NK-92 (cell line): ENCODE results near the gene FAT3.

Source experiments
- DNase-seq: peaks from one replicate; lab custom pipeline; 2025; ENCODE audit not compliant: unreplicated experiment; lab: John Stamatoyannopoulos, UW

Gene FAT3

DNA sequence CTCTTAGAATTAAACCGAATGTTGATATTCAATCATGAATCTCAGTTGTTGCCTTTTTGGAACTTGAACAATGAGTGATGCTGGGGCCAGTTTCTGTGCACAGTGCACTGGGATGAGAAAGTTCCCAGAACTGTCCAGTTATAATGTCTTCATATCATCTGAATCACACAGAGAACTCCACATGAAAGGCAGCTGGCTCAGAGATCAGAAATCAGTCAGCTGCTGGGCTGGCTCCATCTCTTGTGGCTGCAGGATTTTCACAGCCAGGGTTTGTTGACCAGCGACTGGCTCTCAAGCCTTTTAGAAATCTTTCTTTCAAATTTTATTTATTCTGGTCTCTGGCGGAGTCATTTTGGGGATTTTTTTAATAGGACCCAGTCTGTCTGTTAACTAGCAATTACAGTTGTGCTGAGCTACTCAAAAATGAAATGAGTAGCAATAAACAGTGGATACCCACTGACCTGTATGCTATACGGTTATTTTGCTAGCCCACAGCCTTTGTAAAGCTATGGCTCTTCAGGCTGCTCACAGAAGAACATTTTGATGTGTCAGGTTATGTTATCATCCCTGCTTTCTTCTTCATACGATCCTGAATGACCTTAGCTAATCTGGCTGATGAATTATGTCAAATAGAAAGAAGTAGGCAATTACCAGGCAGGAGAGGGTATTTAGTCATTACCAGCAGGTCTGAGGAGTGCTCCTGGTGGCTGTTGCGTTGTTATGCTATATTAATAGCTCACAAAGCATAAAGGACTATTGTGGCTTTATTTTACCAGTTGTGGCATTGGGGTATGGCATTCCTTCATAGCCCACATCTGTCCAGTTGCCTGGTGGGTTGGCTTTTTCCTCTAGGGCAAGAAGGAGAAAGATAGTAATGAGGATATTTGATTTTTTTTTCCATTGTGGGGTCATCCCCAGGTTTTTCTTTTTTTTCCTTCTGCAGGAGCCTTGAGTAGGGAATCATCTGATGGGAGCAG, 3.6 kb downstream of the FAT3 start:
- DNase-seq = no peak

DNA sequence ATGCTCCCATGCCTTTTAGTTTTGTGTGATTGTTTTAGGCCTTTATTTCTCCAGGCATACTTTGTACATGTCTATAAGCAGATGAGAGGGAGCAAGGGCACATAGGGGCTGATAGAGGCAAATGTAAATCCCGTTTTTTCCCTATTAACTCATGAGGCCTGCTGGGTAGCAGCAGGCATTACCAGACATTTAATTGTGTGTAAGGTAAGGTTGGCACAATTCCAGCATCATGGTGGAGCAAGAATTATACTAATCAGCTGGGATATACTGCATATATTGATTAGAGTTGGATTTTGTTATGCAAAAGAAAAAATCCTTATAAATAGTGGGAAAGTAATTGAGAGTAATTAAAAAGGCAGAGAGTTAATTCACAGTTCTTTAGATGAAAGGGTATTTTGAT, 12.2 kb downstream of the FAT3 start:
- DNase-seq = no peak

DNA sequence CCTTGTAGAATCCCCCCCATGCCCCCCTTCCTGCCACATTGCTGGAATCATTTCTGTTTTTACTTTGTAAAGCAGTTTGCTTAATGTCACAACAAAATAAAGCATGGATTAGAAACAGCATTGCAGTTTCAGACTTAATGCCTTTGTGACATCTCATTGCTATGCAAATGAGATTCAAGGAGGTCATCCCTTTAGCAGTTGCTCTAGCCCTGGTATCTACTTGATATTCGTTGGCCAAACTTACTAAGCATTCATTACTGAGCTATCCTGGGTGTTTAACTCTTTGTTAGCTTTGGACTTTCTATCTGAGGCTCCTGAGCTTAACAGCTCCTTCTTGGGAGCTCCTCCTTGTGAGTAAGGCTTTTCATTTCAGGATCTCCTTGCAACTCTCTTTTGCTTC, 16.3 kb downstream of the FAT3 start:
- no peak for DNase-seq

DNA sequence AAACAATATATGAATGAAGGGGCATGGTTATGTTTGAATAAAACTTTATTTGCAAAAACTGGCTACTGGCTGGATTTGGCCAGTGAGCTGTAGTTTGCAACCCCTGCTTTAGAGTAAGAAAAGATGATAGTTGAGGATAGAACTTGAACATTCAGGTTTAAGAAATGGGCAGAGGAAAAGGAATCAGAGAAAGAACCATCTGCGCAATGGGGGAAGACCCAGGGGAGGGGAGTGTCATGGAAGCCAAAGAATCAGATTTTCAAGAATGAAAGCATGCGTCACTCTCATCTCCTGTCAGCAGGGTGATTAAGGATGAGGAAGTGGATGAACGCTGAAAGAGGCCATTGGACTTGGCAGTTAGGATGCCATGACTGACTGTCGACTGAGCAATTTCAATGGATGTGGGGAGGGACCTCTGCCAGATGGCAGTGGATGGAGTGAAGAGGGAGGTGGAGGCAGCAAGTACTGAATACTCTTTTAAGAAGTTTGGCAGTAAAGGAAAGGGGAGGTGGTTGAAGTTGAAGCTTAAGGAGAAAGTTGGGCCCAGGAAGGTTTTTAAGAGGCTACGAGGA, 21.2 kb downstream of the FAT3 start:
- no peak for DNase-seq

DNA sequence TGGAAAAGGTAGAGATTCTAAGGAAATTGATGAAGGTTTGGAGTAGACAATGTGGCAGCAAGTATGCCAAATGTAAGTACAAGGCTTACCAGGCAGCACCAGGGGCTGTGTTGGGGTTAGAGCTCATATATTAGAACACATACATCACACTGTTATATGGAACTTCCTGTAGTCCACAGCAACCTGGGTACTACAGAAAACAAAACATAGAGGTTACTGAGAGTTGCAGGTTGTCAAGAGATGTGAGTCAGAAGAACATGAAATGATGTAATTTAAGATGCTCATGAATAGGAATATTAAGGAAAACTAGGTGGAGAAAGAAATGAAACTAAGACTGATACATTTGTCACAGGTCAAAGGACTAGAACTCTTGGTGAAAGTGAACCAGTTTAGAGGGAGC, 22.0 kb downstream of the FAT3 start:
- no peak for DNase-seq

DNA sequence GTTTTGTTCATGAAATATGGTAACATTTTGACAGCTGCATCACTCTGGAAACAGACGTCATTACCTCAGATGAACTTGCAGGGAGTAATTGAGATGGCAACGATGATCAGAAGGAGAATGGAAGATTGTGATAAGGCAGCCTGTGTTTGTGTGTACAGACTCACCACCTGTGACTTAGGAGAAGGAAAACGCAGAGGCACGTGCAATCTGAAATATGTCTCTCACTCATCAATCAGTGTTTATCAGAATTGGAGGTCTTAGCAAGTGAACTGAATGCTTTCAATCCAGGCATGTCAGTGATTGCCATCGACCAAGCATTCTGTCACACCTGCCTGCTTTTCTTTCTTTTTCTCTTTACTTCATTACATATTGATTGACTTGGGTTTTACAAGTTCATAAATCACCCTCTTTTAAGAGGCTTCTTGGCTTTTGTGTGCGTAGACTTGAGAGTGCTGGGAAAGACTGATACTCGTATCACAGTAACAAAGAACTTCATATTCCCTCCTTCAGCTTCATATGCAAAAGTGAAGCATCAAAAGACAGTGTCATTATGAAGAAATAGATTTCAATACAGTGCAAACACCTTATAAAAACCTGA, 24.6 kb downstream of the FAT3 start:
- DNase-seq = no peak

DNA sequence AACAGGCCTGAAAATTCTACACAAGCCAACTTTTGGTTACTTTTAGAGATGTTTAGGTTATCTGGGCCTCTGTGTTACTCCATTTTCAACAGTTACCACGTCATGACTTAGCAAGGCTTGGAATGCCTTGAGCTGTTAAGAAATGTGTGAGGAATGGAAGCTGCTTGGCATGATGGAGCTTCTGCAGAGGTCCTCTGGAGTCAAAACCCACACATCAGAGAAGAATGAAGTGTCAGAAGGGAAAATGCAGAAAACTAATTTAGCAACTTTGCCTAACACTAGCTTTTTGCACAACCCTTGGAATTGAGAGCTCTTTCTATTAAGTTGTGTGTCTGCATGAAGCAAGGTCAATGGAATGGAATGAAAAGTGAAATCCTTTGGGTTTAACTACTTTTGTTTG, 27.4 kb downstream of the FAT3 start:
- no peak for DNase-seq

DNA sequence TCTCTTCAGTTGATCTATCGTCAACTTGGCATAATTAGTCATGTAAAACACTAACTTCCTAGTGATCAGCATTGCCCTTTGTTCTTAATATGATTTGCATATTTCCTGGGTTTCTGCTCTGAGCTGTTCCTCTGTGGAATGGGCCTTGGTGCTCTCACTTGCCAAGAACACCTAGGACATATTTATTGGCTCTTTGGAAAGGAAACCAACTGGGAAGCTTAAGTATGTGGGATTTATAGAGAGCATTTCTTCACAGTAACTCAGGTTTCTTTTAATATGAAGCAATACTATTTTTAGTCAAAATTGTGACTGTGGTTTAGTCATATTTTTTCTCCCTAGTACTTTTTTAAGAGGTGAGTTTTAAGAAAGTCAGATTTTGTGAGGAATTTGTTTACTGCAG, 28.8 kb downstream of the FAT3 start:
- DNase-seq = no peak

DNA sequence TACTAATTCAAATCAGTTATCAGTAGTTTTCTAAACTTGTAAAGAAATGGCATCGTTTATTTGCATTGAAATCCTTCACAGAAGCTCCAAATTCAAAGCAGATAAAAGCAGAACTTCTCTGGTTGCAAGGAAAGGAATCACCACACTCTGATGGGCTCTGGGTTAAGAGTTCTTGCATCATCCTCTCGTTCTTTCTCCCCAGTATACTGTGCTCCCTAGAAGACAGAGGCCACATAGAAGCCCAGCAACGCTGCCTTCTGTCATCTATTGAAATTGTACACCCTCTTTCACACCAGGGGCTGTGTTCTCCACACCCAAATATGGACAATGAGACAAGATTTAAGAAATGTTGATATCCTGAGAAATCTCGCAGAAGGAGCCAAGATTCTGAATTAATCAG, 29.3 kb downstream of the FAT3 start:
- DNase-seq = no peak

DNA sequence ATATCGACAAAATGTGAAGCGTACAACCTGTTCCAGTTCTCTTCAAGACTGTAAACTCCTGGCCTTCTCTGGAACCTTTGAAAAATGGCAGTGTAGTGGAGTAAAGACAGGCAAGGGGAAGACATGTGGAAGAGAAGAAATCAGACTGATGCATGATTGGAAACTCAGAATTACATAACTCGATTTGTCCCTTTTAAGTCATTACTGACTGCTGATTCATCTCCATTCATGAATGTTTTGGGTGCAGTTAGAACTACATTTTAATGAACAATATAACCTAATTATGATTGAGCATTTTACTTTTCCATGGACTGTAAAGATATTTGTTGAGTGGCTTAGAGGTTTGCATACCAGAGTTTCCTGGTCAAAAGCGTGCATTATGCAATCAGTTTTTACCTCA, 32.9 kb downstream of the FAT3 start:
- DNase-seq = no peak

DNA sequence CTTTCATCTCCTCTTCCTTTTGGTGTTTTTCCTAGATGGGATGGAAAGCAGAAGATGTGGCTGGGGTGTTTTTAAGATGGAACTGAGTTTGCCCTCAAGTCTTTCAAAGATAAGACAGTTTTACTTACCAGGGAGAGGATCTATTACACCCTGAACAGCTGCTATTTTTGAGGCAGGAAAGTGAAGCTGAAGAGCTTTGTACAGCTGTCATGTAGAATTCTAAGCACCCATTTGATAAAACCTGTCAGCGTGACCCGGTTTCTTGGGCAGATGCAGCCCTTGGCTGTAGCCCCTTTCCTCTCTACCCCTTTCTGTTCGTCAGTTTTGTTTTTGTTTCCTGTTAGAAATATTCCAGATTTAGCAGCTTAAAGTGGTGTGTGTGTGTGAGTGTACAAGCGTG, 35.2 kb downstream of the FAT3 start:
- DNase-seq = no peak

DNA sequence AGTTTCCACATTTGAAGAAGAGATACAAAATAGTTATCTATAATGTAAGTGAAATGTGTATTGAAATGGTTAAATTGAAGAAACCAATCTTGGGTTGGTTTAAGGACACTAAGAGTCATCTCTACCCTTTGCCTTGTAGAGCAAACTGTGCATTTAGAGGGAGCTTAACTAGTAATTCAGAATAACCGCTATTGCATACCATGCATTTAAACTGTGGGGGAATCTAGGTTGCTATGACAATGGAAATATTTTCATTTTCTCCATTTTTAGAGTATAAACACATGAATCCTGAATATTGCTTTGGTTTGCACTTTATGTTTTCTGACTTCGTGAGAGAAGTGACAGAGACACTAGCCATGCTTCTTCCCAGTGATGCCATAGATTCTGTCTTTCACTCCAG, 39.7 kb downstream of the FAT3 start:
- no peak for DNase-seq

DNA sequence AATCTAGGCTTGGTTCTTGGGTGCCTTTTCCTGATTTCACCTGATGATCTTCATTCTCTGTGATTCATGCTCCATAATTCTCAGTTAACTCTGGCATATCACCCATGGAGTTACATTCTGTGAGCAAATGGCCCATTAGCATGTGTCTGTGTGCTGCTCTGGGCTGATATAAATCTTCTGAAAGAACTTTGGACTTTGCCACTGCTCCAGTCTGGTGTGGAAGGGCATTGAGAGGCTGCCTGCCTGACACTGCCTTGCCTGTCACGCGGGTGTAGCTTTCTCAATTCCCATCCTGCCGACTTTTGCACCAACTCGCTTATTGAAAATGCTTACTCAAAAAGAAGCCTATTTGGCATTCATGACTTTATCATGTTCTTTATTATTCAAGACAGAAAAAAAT, 42.2 kb downstream of the FAT3 start:
- no peak for DNase-seq

DNA sequence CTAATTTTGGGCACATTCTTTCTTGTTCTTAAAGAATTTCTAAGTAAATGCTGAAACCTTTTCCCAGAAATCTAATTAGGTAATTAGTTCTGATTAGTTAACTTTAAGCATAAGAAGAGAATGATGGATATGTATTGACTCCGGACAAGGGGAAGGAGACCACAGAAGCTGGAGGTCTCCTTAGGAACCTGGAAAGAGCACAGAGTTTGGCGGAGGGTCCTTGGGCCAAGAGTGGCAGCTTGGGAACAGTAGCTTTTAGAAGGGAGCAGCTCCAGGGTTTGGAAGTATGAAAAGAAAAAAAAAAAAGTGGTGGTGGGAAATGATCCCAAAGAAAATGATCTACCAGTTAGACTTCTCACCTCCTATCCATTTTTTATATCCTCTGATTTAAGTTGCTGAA, 42.7 kb downstream of the FAT3 start:
- no peak for DNase-seq

DNA sequence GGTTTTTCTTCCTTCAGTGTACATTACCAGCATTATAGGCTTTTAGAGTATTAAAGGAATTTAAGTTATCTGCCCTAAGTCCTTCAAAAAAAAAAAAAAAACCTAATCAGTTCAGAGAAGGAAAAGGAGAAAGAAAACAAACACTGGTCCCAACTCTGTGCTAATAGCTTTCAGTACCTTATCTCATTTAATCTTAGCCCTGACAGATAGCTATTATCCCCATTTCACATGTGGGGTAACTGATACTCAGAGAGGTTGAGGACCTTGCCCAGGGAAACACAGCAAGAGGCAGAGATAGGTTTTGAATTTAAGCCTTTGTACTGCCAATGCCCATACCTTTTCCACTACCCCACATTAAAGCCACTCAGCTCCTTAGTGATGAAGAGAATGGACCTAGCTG, 43.4 kb downstream of the FAT3 start:
- DNase-seq = no peak

DNA sequence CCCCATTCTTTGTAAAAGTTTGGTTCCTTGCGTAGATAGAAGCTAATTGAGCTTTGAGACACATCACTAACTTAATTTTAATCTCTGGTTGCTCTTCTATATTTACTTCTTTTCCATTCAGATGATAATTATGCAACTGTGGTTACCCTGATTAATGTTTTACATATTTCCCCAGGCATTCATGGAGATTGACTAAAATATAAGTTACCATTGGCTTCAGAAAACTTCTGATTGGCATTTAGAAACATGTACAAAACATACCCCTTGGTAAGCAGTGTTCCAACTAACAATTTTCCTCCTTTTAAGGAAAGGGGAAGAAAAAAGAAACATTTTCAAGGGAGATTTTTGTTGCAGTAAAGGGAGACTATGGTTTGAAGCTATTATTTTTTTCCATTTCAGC, 43.9 kb downstream of the FAT3 start:
- no peak for DNase-seq

DNA sequence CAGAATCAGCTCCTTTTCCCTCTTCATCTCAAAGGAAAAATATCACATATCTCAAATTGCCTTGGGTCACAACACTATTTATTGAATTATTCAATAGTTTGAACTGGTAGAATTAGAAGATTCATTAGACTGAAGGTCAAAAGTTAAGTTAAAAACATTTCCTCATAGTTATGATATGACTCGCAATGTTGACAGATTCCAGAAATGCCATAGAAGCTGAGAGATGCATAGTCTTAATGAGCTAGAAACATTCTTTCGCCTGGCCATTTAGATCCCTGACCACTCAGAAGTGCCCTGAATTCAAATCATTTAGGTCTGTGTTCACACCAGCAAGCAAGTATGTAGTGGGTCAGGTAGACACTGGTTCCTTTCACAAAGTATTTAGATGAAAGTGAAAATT, 44.4 kb downstream of the FAT3 start:
- DNase-seq = no peak

DNA sequence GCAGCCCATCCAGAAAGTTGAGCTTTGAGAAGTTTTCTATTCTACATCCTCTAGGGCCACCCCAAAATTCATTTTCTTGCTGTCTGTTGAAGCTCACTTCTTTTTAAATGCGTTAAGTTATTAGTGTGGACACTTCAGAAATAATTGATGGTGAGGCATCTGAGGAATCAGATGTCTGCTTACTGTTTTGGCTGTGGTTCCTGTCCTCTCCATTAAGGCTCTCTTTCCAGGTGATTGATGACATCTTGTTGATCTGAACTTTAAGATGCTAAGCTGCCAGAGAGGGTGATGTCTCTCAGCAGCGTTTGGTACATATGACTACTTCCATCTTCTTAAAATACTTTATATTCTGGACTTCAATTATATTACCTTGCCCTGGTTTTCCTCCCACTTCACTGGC, 45.2 kb downstream of the FAT3 start:
- no peak for DNase-seq

DNA sequence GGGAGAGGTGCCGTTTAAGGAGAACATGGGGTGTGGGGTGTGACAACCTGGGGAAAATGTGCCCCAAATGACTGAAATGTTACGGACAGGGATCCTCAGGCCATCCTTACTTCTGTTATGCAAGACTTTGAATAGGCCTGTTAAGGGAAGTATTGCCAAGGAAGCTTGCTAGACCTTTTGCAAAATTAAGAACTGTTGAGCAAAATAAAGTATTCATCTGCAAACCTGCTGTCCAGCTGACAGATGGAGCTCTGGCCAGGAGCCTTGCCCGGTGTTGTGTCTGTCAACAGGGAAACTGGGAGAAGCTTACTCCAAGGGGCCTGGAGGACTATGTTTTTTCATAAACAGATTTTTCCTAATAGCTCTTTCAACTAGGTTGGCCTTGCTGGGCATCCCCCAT, 48.0 kb downstream of the FAT3 start:
- no peak for DNase-seq
